Stomach (tissue), 4 donors: ENCODE data around the gene ZNF518B.

ENCODE experiments used
- CTCF ChIP-seq, 7 experiments: fragments of 450-650 bp in 4 of 7; fragments of 200-600 bp in 3 of 7; sonication (generic) in 3 of 7; IDR thresholded peaks; one replicate each; pipeline ENCODE4 v1.5.1; 2016 to 2019; ENCODE audit warnings: antibody characterized with exemption in 7 of 7, control low read depth in 2 of 7, mild to moderate bottlenecking in 1 of 7
- EP300 ChIP-seq: sonication (generic); formaldehyde crosslinking; IDR thresholded peaks from one replicate; pipeline ENCODE4 v1.6.1; 2017; ENCODE audit warnings: antibody characterized with exemption
- POLR2A ChIP-seq, 4 donors: fragments of 450-650 bp; IDR thresholded peaks; one replicate each; pipeline ENCODE4 v1.6.1; 2016; ENCODE audit warnings: antibody characterized with exemption in 4 of 4, control low read depth in 2 of 4, mild to moderate bottlenecking in 1 of 4, moderate library complexity in 1 of 4

GRCh38 chr4:10470505-10470904 is 13.3 kb upstream of the ZNF518B start:
- TF ChIP-seq CTCF (IDR thresholded peaks at IDR 0.05) (no peak), POLR2A (IDR thresholded peaks at IDR 0.05) (no peak), EP300 (no peak)
